Measurements from ENCODE around the gene AMZ1.
"Not testable (repeated sequence)": the region's sequence is repeated elsewhere in the genome, so short reads cannot be mapped to it uniquely, and the experiment has no call there.

Gene AMZ1

DNA sequence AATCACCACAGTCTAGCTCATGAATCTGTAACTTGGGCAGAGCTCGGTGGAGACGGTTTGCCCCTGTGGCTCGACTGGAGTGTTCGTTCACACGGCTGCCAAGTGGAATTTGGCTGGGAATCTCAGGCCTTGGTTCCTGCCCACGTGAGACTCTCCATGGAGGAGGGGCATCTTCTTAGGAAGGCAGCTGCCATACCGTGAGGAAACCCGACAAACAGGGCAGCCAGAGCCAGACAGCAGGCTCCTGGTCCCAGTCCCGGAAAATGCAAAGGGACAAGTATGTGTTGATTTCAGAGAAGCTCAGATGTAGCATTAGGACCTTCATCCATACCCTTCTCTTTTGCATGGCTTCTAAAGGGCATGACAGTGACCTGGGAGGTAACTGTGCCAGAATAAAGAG, 26.6 kb downstream of the AMZ1 start:
- no peak for DNase-seq

DNA sequence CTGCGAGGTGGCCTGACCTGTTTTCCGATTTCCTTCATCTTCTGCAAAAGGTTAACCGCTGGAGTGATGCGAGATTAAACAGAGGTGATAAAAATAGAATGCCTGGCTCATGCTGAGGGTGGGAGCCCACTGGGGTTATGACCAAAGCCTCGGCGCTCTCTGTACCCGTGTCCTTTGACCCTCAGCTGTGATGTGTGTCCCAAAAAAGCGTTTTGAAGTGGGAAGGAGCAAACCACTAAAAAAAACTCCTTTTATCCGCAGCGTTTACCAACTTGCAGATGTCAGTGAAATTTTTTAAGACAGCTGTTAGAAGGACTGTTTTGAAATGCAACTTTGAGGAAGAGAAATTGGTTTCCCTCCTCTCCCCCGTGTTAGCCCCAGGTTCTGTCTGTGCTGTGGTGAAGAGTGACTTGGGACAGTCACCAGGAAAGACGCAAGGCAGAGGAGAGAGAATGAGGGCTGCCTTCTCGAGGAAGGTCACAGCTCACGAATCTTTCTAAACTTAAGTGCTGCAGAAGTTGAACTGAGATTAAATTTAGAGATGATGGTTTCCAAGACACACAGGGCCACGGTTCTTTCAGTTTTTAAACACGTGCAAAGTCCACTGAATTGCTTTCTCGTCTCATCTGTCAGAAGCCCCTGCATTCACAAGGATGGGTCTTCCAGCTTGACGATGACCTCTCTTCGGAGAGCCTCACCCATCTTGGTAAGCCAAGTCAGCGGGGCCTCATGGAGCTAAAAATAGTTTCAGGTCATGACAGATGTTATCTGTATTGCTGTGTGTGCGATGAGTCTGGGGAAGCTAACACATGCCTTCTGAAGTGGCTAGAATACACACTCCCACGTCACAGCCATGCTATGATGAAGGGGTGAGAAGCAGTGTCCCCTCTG, 27.6 kb downstream of the AMZ1 start:
- no peak for DNase-seq

DNA sequence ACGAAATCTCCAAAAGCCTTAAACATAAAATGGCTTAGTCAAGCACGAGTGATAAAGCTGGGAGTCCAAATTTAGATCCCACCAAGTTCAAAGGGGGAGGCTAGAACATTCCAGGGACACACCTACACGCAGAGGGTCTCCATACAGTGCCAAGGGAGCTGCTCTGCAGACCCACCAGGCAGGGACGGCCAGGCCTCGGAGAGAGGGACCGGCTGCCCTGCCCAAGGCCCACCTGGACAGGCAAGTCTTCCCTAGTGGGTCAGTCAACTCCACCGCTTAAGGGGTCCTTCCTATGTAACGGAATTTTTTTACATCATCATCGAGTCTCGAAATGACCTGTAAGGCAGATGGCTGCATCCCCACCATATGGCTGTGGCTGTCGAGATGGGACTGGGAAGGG, 28.5 kb downstream of the AMZ1 start:
- DNase-seq: no peak

- no peak for DNase-seq
These were observed 28.9 kb downstream of the AMZ1 start for GRCh38 chr7:2716906-2717292.

DNA sequence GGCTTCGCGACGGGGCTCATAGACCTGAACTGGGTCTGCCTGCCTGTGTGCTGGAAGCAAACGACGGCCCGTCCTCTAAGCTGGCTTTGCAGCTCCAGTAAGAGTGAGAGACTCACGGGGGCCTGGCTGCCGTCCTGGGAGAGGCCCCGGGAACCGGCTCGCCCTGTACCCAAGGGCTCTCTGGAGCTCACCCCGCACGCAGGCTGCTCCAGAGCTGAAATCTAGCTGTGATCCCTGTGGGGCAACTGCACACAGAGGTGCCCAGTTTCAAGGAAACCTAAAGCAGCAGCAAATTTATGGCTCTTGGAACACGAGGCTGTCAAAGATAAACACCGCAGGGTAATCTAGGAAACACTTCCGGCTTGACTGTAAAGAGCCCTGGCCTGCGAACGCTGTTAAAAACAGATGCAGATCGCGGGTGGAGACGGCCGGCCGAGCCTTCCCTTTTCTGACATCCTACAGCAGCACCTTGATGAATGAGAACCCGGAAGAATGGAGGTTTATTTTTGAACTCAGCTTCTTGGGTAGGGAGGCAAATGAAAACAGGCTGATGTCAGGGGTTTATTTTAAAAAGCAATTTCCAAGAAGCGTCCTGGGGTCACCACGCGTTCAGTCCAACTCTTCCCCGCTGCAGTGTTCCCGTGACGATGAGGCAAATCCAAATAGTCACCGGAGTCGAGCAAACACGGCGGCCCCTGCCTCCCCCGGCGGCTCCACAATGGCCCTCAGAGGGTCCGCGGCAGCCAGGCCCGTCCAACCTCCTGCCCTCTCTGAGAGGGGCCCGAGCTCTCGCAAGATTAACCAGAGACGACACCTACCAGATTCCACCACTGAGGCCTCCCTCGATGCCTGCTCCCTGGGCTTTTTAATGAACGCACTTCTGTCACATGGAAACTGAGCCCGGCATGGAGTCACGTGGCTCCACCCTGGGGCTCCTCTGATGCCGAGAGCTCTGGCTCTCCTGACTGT, 29.6 kb downstream of the AMZ1 start:
- no peak for DNase-seq

DNA sequence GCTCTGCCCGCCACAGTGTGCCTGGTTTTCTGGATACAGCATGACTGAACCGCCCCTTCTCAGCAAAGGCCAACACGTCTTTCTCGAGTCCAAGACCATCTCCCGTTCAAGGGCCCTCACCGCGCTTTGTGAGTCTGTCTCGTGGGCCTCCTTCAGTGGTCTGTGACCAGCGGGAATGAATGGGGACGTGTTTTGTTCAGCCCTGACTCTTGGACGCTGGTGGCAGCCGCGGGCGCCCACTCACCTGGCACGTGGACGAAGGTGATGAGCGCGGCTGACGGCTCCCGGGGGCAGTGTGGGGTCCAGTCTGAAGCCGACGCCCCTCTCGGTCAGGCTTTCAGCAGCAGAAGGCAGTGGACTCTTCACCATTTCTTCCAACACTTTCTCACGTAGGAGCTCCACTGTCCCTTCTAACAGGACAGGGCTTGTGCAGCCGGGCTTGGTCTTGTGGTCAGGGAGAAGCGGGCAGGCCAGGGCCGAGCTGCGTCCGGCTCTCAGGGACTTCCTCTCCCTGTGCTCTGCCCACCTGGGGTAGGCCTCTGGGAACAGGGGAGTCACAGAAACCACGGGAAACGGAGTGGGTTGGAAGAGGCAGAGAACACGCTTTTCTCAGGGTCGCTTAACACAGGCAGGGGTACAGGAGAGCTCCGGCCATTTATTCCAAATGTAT, 30.4 kb downstream of the AMZ1 start:
- DNase-seq: no peak

DNA sequence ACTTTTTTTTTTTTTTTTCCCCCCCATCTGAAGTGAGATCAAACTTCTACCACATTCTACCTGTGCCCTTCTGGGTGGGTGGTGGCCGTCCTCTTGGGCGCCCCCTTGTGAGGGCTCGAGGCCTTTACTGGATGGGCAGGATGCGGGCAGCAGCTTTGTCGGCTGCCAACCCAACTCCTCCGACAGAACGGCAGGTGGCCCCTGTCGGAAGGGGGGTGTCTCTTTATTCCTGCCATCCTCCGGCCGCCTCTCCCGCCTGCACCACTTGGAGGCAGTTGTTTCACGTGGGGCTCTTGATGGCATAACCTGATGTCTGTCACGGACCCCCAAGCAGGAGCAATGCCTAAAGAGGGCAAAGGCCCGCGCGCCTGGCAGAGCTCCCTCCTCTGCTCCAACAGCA, 31.0 kb downstream of the AMZ1 start:
- DNase-seq: no peak

- DNase-seq: no peak
These were observed 32.0 kb downstream of the AMZ1 start for GRCh38 chr7:2720024-2720423.

- DNase-seq: no peak
These were observed 33.8 kb downstream of the AMZ1 start for GRCh38 chr7:2721842-2722241.

- DNase-seq: no peak
These were observed 34.6 kb downstream of the AMZ1 start for GRCh38 chr7:2722591-2722990.

DNA sequence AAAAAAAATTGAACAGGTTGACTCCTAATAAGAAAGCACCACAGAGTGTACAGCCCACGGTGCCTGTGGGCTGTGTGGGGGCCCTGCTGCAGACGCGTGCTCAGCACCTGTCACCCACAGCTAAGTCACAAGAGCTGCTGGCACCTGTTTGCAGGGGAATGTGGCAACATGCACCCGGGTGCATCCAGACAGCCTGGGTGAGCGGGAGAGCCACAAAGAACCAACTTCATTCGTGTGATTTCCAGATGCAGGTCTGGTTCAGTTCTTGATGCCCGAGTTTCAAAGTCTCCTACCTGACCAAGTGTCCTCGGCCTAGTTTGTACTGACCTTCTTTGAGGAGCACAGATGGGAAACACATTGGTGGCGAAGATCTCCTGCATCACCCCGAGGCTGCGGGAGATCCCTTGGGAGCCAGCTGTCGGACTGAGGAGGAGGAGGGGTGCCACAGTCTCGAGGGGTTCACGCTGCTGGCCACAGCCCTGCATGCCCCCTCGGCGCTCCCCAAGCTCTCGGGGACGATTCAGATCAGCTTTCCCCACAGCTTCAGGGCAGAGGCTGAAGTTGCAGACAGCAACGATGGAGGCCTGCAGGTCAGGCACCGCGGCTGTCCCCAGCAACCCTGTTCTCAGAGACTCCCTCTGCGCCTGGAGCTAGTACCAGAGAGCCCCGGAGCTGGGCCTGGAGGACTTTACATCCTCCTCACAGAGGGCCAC, 35.3 kb downstream of the AMZ1 start:
- DNase-seq: no peak

- DNase-seq: not testable (repeated sequence)
These were observed 36.0 kb downstream of the AMZ1 start for GRCh38 chr7:2724036-2724435.

- no peak for DNase-seq
These were observed 36.6 kb downstream of the AMZ1 start for GRCh38 chr7:2724453-2725177.

DNA sequence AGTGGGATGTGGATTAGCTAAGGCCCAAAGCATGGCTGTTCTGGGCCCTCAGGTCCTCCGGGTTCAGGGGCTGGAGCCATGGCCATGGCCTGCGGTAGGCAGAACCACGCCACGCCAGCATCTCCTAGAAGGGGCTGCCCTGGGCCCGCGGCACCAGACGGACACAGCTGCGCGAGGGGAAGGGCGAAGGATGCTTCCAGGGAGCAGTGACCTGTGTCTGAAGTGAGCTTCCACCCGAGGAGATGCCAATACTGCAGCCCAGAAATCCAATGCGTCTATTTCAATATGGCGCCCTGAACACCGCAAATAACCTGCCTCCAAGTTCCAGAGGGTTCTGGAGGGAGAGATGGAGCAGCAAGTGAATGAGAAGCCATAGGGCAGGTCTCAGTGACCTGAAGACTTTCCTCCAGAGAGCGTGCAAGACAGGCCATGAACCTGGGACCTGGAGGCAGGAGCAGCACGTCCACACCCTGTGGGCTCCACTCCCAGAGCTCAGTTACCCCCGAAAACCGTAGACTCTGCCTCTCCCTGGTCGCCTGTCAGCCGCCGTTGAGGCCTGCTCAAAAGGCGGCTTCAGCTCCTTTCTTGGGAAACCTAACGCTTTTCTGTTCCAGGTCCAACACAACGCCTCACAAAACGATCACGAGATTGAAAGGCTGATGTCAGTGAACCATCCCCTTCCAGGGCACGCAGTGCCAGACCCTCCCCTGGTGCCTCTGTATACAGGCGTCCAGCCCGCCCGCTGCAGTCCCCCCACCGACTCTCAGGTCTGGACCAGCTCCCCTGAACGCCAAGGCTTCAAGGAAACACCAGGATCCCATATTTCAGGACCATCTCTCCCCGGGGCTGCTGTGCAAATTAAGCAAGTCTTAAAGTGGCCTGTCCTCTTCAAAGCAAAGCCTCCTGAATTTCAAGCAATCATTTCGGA, 37.4 kb downstream of the AMZ1 start:
- no peak for DNase-seq

DNA sequence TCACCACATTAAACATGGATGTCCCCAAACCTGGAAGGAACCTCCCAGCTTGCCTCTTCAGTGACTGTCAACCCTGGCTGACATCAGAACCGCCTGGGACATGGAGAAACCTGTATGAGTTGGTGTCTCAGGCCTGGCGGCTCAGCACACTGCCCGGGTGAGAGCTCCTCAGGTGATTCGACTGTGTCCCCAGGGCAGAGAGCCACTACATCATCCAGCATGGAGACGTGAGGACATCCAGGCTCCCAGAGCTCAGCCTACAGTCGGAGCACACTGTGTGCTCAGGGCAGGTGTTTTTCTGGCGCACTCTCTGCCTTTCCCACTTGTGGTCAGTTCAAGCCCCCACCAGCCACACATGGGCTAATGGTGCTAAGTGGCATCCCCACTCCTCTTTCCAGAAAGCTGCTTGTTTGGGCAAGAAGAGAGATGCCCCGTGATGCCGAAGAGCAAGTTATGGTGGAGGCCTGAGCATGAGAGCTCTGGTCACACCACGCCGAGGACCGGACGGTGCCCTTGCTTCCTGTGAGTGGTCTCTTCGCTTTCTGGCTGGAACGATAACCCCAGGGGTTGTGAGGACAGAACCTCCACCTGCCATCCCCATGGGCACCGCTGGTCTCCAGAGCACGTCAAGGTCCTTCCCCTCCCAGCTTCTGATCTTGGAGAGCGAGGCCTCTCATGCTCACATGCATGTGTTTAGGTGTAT, 38.5 kb downstream of the AMZ1 start:
- DNase-seq: no peak

- not testable (repeated sequence) for DNase-seq
These were observed 39.2 kb downstream of the AMZ1 start for GRCh38 chr7:2727206-2727605.

DNA sequence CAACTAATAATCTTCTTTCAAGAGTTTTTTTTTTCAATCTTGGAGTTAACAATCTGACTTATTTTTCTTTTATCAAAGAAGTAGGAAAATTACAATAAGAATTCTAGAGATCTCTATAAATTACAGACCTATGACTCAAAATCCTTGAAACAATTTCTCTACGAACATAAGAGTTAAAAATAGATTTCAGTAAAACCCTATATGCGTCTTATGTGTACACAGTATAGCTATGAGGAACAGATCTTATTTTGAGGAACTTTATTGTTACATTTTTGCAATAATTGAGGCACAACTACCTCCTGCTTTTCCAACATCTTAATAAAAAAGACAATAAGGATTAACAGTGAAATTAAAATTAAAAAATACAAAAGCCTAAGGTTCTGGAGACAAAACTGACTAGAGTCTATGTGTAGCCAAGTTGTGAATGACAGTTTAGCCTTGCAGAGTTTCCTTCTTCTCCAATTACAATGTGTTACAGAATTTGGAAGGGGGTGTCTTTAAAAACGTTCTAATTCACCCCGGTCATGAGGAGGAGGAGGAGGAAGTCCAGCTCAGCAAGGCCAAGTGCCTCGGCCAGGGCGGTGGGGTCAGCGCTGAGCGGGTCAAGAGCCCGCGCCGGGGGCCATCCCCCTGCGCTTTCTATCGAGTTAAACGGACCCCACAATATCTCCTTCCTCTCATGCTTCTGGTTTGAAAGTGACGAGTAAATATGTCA, 40.5 kb downstream of the AMZ1 start:
- no peak for DNase-seq

DNA sequence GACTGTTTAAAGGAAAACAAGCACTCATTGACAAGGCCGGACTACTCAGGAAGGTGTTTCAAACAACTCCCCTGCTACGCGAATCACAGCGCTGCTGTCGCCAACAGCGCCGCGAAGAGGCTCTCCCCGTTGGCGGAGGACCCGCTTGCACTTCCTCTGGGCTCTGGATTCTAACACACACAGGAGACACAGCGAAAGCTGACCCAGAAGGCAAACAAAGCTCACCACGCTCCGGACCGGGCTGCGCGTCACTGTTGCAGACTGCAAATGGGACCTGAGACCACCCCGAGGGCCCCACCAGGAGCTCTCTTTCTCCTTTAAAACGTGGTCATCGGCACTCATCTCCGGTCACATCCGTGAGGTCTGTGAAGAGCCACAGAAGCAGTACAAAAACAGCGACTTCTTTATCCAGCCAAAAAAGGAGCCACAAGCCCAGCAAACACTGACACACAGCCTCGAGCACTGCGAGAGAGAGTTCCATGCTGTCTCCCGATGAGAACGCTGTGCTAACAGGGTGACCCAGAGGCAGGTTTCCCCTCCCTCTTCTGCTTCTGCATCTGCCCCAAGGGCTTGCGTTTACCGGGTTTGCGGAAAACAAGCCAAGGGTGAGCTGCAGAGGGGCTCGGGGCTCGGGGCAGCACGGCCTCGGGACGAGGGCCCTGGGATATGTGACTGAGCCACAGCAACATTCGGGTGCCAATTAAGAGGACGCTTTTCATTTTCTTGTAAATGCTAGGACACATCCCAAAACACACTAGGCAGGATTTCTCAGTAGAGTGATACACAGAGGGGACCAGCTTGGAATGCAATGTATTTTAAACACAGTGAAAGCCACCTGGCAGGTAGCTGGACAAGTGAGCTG, 41.3 kb downstream of the AMZ1 start:
- DNase-seq: no peak

All from islet precursor cell (in vitro differentiated cells).